Measurements from ENCODE around the gene DRD2. TPM values are rescaled to one million over a fixed set of nuclear protein-coding genes. Genes with fewer than 3 reads are reported as not detected.

Gene DRD2
- total and polyA plus RNA-seq, 2 of the 13 experiments (the other 11 are each of a cell fraction or from before 2014, with no cell fraction given), result not detected

DNA sequence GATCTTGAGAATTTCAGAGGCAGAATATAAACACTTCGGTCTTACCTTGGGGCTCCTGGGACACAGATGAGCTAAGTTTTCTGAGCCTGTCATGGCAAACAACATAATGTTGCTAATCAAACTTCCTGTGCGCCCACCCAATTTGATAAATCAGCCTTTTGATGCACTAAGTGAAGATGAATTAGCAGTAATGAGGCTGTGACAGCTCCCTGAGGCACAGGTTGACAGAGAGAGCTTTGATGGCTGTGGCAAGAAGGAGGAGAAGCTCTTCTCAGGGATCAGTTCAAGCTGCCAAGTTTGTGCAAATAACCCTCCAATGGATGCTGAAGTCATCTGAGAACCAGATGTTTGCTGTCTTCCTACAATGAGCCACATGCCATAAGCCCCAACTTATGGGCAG, 34.4 kb downstream of the DRD2 start:
- H3K4me1 ChIP-seq (ENCODE audit: insufficient read depth, low read length), result no peaks in the 10 kb centered on the region
- no peak overlapping the region for H3K4me3 ChIP-seq (replicated peaks in 1 of 3; ENCODE audit: insufficient read depth in 1 of 3, low read depth in 2 of 3, low read length in 3 of 3)
- H3K36me3 ChIP-seq (replicated peaks in 1 of 2; ENCODE audit: control insufficient read depth in 1 of 2, insufficient read depth in 2 of 2, low read length in 2 of 2), result no peaks in the 10 kb centered on the region
- FAIRE-seq, result no peak
- ChIA-PET POLR2A (no interaction called here), CTCF (ENCODE audit: low intra/inter-chr PET ratio, low total read pairs) (no interaction called here)
- no peak for DNase-seq (ENCODE audit: low spot score)
- no peaks in the 10 kb centered on the region for H3K79me2 ChIP-seq (ENCODE audit: insufficient read depth, low read length)
- 0% methylated on average over 1 of the region's 2 CpGs for WGBS (ENCODE audit: low lambda C conversion rate)
- H3K4me2 ChIP-seq (ENCODE audit: low read depth, low read length), result no peak overlapping the region
- no peak overlapping the region for H3K27ac ChIP-seq (ENCODE audit: extremely low read length, insufficient read depth, low read length)
- TF ChIP-seq PBX3 (CRISPR knock-in tag; IDR thresholded peaks at IDR 0.05; ENCODE audit: borderline replicate concordance) (no peak), ZNF350 (CRISPR knock-in tag; IDR thresholded peaks at IDR 0.05; ENCODE audit: borderline replicate concordance, low read depth) (no peak), RAD51 (IDR thresholded peaks at IDR 0.05; ENCODE audit: borderline replicate concordance) (no peak), ZBTB49 (CRISPR knock-in tag; IDR thresholded peaks at IDR 0.05; ENCODE audit: borderline replicate concordance) (no peak), MAZ (IDR thresholded peaks at IDR 0.05; ENCODE audit: borderline replicate concordance, low read depth, low read length) (no peak), MAZ (CRISPR knock-in tag; IDR thresholded peaks at IDR 0.05; ENCODE audit: low read depth) (no peak), ZNF180 (CRISPR knock-in tag; IDR thresholded peaks at IDR 0.05; ENCODE audit: borderline replicate concordance, low read depth) (no peak), SIX4 (CRISPR knock-in tag; IDR thresholded peaks at IDR 0.05) (no peak), SOX6 (IDR thresholded peaks at IDR 0.05) (no peak), SOX6 (CRISPR knock-in tag; IDR thresholded peaks at IDR 0.05) (no peak), NFE2 (CRISPR knock-in tag; IDR thresholded peaks at IDR 0.05) (no peak), HNF1A (IDR thresholded peaks at IDR 0.05; ENCODE audit: low read depth) (no peak), HNF1A (CRISPR knock-in tag; IDR thresholded peaks at IDR 0.05; ENCODE audit: borderline replicate concordance) (no peak), ZNF619 (CRISPR knock-in tag; IDR thresholded peaks at IDR 0.05) (no peak), U2AF2 (IDR thresholded peaks at IDR 0.05; ENCODE audit: low read depth, low read length) (no peak), ISL2 (CRISPR knock-in tag; IDR thresholded peaks at IDR 0.05) (no peak)
- BruUV-seq (replicated peaks), result no TSS peak
- H4K20me1 ChIP-seq (ENCODE audit: insufficient read depth, low read length), result no peaks in the 10 kb centered on the region
- H3K9ac ChIP-seq (ENCODE audit: insufficient read depth, low read depth, low read length), result no peak overlapping the region
- intact Hi-C loops (cut with micrococcal nuclease; ENCODE audit: unreplicated experiment), result no loop called here
- in situ Hi-C loops (cut with HindIII; ENCODE audit: extremely low pct_ligation_motif_present, low pct_unique_long_range_greater_than_20kb), result no loop called here
- ATAC-seq, result no peak
- H3K27me3 ChIP-seq (ENCODE audit: control insufficient read depth in 1 of 2, insufficient read depth in 2 of 2, low read length in 2 of 2), result 0 out of 5 replicates have a peak, but pooled peaks cover 3 to 13% of the 10 kb centered on the region in 2 experiments
- H2AFZ ChIP-seq (ENCODE audit: low read length), result no peak overlapping the region
- no peaks in the 10 kb centered on the region for H3K9me3 ChIP-seq (ENCODE audit: low read length)
